LNCAP (cell line): ENCODE data around the gene RGS7BP.

Experiments
- CTCF ChIP-seq: fragments of 450-650 bp; IDR thresholded peaks from 2 replicates; pipeline ENCODE4 v1.5.1; 2017; ENCODE audit warnings: mild to moderate bottlenecking

RGS7BP gene

GRCh38 chr5:64612344-64612961 lies 106.6 kb downstream of the RGS7BP start:
- peak; percentile 87 for TF ChIP-seq CTCF

GRCh38 chr5:64615895-64616294 lies 110.1 kb downstream of the RGS7BP start:
- TF ChIP-seq CTCF: no peak

- TF ChIP-seq CTCF: no peak
These were observed 113.8 kb downstream of the RGS7BP start for GRCh38 chr5:64619609-64620008.

- no peak for TF ChIP-seq CTCF
These were observed 117.2 kb downstream of the RGS7BP start for GRCh38 chr5:64622991-64623390.

- no peak for TF ChIP-seq CTCF
These were observed 119.9 kb downstream of the RGS7BP start for GRCh38 chr5:64625678-64626077.

- no peak for TF ChIP-seq CTCF
These were observed 123.1 kb downstream of the RGS7BP start for GRCh38 chr5:64628901-64629300.

- TF ChIP-seq CTCF: no peak
These were observed 124.0 kb downstream of the RGS7BP start for GRCh38 chr5:64629841-64630240.

- TF ChIP-seq CTCF: no peak
These were observed 126.4 kb downstream of the RGS7BP start for GRCh38 chr5:64632251-64632650.
